Stimulated activated CD8-positive, alpha-beta memory T cell treated with anti-CD3 and anti-CD28 coated beads, Interleukin-15, amount 100 ng/mL, for 1 hour (primary cell): Measurements from ENCODE around the gene PPIL6.

Source experiments
- DNase-seq: peaks from one replicate; pipeline ENCODE4 v3.0.0-alpha.2; 2020; ENCODE audit warnings: low read depth

Gene PPIL6

GRCh38 chr6:109449064-109449794 lies 8.8 kb upstream of the PPIL6 start:
- DNase-seq, result no peak

DNA sequence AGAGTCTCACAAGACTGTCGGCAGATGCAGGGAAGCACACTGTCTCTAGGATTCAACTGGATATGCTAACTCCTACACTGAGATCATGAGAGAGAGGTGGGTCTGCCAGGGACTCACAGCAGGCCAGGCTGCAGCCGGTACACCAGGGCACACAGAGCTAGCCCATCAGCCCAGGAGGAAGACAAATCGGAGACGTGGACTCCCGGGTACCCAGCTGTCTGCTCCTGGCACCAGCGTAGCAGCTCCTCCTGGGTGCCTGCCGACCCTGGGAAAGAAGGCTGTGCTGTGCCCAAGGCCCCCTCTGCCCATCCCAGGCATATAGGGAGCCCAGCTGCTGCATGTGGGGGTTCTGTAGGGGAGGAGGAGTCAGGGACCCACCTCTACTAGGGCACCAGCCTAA lies 8.2 kb upstream of the PPIL6 start:
- DNase-seq, result no peak

DNA sequence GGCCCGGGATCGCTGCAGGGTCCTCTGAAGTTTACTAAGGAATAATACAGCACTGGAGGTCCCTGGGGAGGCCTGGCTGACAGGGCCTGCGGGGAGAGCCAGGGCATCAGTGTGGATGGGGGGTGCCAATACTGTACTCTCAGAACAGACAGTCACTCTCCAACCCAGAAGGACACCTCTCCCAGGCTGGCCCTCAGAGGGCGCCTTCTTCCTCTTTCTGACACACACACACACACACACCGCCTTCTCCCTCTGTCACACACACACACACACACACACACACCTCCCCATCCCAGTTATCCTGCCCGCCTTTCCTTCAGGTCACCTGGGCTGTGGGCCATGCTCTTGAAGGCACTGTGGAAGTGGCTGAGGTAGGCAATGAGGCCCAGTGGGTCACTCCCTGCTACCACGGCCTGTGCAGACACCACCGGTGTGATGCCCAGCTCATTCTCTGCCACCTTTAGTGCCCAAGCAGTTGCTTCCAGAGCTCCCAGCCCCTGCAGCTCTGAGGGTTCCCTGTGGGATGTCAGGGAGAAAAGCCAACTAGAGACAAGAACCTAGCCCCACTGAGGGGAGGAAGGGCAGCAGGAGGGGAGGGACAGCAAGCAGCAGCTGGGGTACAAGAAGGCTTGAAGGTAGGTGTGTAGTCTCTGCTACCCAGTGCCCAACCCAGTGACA lies 7.6 kb upstream of the PPIL6 start:
- DNase-seq, result no peak

GRCh38 chr6:109447087-109447486 lies 6.7 kb upstream of the PPIL6 start:
- DNase-seq, result no peak

DNA sequence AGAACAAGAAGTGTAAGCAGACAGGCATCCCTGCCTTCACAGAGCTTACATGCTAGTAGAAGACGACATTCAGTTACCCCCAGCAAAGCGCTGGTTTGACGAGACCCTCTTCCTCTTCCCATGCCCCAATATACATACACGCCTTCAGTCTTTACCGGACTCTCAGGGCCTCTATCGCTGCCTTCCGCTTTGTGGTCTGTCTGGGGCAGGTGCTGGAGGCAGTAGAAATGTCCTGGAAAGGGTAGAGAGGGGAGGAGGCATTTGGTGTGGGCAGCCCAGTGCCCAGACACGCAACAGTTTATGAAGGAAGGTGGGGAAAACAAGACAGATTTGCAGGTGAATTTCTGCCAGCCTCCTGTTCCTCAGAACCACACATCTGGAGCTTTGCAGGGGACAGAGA lies 6.1 kb upstream of the PPIL6 start:
- DNase-seq, result no peak

DNA sequence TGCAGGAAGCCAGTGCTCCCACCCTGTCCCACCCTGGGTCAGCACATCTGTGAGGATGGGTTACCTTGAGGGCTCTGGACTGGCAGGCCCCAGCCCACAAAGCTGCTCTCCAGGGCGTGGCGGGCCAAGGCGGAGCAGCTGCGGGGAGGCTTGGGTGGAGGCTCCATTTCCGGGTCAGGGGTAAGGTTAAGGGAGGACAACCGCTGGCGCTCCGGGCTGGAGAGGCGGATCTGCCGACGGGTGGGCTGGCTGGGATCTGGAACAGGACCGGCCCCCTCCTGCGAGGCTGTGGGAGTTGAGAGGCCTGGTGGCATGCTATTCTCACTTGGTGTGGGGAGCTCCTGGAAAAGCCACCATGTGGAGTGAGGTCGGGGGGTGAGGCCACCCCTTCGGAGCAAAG lies 5.6 kb upstream of the PPIL6 start:
- DNase-seq, result no peak

DNA sequence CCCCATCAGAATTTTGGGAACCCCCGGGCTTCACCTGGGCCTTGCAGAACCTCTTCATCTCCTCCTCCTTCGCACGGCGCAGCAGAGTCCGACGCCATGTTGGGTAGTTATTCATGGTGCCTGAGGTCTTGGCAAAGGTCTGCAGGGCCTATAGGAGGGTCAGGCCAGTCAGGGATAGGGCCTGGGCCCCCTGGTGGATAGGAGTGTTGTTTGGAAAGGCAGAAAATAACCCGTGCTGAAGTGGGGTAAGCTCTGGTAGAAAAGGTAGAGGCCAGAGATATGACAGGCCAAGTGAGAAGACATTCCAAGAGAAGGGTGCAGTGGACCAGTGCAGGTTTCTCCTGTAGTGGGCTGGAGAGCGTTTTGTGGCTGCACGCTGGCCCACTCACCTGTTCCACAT lies 5.0 kb upstream of the PPIL6 start:
- DNase-seq, result no peak

- no peak for DNase-seq
These were observed 3.1 kb upstream of the PPIL6 start for GRCh38 chr6:109443425-109443950.

GRCh38 chr6:109442393-109442924 lies 2.0 kb upstream of the PPIL6 start:
- DNase-seq, result no peak

DNA sequence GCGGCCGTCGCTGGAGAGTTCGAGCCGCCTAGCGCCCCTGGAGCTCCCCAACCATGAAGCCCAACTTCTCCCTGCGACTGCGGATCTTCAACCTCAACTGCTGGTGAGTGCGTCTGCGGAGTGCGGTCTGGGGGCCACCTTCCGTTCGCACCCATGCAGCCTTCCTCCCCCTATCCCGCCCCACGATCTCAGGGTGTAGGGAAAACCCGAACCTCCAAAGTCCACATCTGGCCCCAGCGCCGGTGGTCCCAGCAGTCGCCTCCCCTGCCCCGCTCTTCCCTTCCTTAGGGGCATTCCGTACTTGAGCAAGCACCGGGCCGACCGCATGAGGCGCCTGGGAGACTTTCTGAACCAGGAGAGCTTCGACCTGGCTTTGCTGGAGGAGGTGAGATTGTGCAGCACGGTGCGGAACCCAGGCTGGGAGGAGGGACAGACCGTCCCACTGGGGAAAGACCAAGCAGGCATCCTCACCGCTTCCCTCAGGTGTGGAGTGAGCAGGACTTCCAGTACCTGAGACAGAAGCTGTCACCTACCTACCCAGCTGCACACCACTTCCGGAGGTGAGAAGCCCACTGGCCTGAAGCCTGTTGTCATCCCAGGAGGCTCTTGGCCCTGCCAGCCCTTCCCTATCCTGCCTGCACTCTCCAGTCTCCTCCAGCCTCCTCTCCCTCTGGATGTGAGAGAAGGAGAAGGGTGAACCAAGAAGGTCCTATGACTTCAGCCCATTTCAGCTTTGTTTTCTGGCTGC lies 815 bp upstream of the PPIL6 start:
- no peak for DNase-seq

DNA sequence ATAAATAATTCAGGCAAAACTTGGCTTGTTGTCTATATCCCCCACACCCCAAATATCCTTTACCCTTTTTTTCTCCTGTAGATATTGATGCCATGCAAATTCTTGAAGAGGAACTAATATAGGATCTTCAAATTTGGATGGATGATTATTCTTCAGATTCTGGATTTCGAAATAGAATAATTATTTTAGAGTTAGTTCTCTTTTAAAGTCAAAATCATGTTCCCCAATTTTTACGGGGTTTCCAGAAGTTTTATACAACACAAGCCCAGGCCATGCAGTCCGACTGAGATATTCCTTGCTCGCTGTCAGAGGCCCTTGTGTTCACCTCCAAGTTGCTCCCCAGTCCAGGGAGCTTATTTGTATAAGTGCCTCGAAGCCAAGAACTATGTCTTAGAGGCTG lies 4.4 kb downstream of the PPIL6 start:
- DNase-seq, result no peak

DNA sequence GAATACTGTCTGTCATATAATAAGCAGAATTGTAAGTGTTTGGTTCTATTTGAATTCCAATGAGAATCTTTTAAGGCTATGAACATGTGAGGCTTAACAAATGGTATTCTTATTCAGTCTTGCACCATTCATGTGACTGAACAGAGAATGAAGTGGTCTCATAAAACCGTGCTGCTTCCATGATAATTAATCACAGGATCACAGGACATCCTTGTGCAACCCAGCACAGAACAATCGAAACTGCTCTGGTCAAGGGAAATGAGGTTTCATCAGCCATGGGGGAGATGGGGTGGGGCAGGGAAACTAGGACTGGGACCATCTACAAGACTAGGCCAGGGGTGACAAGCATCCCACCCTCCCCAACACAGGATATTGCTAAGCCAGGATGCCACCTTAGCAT lies 6.0 kb downstream of the PPIL6 start:
- no peak for DNase-seq

DNA sequence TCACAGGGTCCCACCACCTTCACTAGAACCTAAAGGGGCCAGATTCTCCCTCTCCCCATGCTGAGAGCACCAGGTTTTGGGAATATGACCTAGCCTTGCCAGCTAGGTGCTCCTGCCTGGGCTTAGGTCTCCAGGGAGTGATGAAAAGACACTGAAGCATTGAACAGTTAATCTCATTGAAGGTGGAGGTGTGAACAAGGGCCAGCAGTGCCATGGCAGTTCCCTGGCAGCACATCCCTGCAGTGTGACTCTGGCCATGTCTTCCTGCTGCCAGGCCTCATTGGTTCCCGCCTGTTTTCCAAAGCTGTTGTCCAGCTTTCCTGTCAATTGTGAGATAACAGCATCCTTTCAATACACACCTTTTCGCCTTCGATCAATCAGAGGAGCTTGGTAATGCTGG lies 10.9 kb downstream of the PPIL6 start:
- no peak for DNase-seq

DNA sequence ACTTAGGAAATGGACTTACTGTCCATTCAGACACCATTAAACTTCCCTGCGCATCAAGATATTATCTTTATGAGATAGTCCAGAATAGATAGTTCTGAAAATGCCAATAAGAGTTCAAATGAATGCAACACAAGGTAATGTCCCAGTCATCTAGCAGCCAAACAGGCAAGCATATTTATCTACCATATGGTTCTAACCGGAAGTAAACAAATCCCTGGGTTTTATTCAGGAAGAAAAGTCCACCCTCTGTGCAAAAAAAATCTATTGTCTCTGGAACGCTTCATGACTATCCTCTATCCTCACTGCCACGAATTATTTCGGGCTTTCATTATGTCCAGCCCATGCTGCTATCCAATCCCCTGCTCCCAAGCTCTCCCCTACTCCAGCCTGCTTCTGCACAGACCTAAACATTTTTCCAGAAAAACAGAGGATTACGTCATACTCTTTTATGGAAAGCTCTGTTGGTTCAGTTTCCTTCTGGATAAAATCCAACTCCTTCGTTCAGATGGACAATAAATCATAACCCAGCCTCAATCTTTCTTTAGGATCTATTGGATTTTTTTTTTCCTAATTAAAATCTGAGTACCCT lies 11.4 kb downstream of the PPIL6 start:
- no peak for DNase-seq

GRCh38 chr6:109424946-109425345 lies 15.5 kb downstream of the PPIL6 start:
- DNase-seq, result no peak

DNA sequence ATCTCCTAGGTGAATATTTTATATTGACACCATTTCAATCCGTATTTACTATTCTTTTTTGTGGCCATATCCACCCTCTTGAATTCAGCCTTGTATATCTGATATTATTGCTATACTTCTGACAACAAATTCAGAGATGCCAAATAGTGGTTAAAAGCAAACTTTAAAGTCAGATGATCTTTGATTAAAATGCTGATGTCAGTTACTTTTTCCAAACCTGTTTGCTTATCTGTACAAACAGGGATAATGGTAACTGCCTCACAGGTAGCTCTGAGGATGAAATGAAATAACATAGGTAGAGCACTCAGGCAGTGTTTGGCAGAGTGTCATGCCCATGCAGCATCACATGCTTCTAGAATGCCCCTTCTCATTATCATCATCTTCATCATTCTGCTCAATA lies 19.2 kb downstream of the PPIL6 start:
- no peak for DNase-seq

DNA sequence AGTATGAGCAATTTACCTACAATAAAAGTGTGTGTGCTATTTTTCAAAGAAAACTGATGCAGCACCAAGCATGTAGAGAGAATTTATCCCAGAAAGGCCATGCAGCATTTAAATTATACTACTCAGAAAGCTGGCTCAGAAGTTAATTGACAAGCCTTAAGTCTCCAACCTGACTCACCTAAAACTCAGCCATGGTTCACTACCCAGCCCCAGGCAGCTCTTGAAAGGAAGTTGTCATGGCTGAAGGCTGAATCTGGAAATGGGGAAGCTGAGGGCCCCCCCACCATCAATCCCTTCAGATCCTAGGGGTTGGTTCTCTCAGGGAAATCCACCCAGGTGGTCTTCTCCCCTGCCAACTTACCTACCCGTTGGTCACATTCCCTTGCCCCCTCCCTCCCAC lies 19.7 kb downstream of the PPIL6 start:
- DNase-seq, result no peak

GRCh38 chr6:109417646-109418045 lies 22.8 kb downstream of the PPIL6 start:
- no peak for DNase-seq

DNA sequence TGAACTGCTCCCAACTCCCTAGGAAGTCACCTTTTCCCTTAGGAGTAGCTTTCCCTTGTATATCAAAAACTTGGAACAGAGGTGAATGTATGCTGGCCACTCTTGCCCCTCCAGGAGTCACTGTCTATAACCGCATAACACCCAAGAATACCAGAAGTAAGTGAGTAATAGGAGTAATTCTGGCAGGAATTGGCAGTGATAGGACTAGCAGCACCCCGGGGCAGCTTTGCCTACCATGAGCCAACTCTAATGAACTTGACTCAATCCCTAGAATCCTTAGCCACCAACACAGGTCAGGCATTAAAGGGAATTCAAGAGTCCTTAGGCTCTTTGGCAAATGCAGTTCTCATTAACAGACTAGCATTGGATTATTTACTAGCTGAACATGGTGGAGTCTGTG lies 29.4 kb downstream of the PPIL6 start:
- DNase-seq, result no peak

- DNase-seq, result no peak
These were observed 34.2 kb downstream of the PPIL6 start for GRCh38 chr6:109406196-109406595.

DNA sequence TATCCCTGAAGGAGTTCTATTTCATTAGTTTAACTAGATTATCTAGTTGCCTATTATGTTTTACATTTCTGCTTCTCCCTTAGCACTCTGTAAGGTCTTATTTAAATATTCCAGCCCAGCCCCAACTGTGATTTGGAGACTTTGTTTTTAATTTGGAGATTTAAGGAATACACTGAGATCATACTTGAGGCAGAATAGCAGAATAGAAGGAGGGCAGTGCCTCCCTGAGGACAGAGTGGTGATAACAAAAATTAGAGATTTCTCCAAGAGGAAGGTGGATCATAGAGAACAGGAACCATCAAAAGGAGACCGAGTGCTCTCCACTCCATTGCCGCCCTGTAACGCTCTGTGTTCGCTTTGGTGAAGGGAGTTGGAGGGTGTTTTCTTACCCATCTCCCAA lies 43.4 kb downstream of the PPIL6 start:
- no peak for DNase-seq

GRCh38 chr6:109396046-109396718 lies 44.2 kb downstream of the PPIL6 start:
- DNase-seq, result no peak
